Hepatocyte (in vitro differentiated cells): Measurements from ENCODE around the gene PALLD.

Source experiments
- CTCF ChIP-seq: fragments of 200-600 bp; sonication (generic); IDR thresholded peaks from 2 replicates; pipeline ENCODE4 v1.5.1; 2016; ENCODE audit warnings: antibody characterized with exemption, mild to moderate bottlenecking; ENCODE audit not compliant: poor library complexity
- EZH2 ChIP-seq: fragments of 200-600 bp; sonication (generic); IDR thresholded peaks from 2 replicates; pipeline ENCODE4 v1.6.1; 2016; ENCODE audit warnings: antibody characterized with exemption, mild to moderate bottlenecking, borderline replicate concordance
- EZH2phosphoT487 ChIP-seq: fragments of 200-600 bp; sonication (generic); IDR thresholded peaks from one replicate; pipeline ENCODE4 v1.6.1; 2018; ENCODE audit warnings: antibody characterized with exemption, mild to moderate bottlenecking, low read depth, moderate library complexity; ENCODE audit not compliant: unreplicated experiment, severe bottlenecking

DNA sequence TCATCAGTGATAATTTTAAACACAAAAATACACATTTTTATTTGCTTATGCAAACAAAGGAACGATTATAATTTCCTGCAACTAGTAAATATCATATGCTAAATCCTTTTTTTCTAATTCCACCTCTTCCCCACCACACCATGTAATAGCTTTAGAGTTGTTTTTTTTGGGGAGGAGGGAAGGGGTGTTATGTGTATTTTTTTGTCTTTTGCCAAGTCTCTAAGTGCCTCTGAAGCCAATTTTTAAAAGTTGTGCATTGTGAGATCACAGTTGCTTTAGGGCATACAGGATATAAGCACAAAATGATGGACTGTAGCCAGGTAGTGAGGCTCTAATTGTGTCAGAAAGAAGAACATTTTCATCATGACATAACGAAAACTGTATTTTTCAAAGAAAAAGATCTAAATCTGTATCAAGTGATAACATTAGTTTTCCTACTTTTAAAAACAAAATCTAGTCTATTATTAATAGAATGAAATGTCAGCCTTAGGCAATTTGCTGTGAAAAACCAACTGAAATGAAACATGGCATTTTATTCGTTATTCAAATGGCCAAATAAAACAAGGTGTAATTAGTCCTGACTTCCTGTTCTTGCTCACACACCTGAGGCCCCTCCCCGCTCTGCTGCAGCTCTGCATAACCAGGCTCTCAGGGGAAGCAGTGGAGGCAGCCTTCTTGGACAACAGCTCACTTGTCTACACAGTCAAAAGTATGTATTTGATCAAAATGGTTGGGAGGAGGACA is 157.4 kb downstream of the PALLD start:
- TF ChIP-seq CTCF (no peak), EZH2 (no peak), EZH2phosphoT487 (no peak)
